Mononuclear cell (primary cell): Measurements from ENCODE around the gene KIF2C. TPM values are rescaled to one million over a fixed set of nuclear protein-coding genes. Genes with fewer than 3 reads are reported as not detected.

ENCODE experiments used
- H3K27me3 ChIP-seq: 2 replicates; pipeline ENCODE4 v1.6.0; 2011; ENCODE audit warnings: low read length, control low read depth; ENCODE audit not compliant: insufficient read depth
- H3K4me1 ChIP-seq: 2 replicates; pipeline ENCODE4 v1.5.1; 2011; ENCODE audit warnings: mild to moderate bottlenecking, low read length, control low read depth; ENCODE audit not compliant: insufficient read depth
- H3K4me3 ChIP-seq: 2 replicates; pipeline ENCODE4 v1.5.1; 2011; ENCODE audit warnings: mild to moderate bottlenecking, low read length, moderate library complexity
- H3K9me3 ChIP-seq: 2 replicates; pipeline ENCODE4 v1.5.1; 2011; ENCODE audit warnings: low read depth, mild to moderate bottlenecking, control low read depth, low read length
- total RNA-seq: library from RNA; depleted of rRNA; stranded (reverse); fragments of >200 nt; gene quantifications from one replicate; pipeline ENCODE4 v1.2.3, GENCODE V29; 2012

Gene KIF2C
- total RNA-seq, 1 donor: 0.21 TPM

DNA sequence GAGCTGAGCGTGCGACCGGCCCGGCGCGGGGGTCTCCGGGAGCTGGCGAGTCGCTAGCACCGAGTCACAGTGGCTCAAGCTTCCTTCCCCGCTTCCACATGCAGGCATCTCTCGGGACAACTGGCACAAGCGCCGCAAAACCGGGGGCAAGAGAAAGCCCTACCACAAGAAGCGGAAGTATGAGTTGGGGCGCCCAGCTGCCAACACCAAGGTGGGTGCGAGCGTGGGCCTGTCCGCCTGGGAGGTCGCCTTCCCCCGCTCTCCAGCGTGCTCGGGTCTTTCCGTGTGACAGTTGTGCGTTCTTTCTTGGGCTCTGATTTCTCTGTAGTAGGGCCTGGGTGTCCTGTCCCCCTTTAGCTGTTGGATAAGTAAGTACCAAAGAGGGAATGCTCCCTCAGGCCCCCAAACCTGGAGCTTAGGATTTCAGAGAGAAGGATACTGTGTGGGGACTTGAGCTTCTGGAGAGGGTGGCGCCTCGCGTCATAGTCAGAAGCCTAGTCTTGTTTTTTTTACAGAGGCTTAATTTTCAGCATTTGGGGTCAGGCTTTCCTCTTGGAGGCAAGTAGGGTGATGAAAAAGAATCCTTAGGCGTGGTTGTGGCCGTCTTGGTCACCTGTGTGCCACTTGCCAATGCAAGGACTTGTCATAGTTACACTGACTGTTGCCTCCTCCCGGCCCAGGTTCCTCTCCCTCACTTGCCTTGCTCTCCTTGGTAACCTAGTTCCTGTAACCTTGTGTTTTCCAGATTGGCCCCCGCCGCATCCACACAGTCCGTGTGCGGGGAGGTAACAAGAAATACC, 36.5 kb downstream of the KIF2C start:
- Histone ChIP-seq H3K4me3 (peak overlapping the region; percentile 97), H3K9me3 (no peaks in the 10 kb centered on the region), H3K4me1 (peaks cover 37% of the 10 kb centered on the region), H3K27me3 (no peaks in the 10 kb centered on the region)

GRCh38 chr1:44776730-44777068, 37.1 kb downstream of the KIF2C start:
- Histone ChIP-seq H3K27me3 (no peaks in the 10 kb centered on the region), H3K9me3 (no peaks in the 10 kb centered on the region), H3K4me1 (peaks cover 37% of the 10 kb centered on the region), H3K4me3 (peak overlapping the region; percentile 97)

DNA sequence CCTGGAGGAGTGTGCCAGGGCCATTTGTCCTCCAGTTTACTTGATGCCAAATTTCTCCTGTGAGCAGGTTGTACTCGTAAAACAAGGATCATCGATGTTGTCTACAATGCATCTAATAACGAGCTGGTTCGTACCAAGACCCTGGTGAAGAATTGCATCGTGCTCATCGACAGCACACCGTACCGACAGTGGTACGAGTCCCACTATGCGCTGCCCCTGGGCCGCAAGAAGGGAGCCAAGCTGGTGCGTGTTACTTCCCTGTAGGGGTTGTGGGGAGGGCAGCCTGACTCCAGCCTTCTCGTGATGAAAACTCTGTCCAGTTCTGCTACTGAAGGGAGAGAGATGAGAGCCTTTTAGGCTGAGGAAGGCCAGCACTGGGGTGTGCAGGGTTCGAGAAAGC, 37.9 kb downstream of the KIF2C start:
- no peak overlapping the region for H3K4me3 ChIP-seq
- H3K9me3 ChIP-seq: no peaks in the 10 kb centered on the region

DNA sequence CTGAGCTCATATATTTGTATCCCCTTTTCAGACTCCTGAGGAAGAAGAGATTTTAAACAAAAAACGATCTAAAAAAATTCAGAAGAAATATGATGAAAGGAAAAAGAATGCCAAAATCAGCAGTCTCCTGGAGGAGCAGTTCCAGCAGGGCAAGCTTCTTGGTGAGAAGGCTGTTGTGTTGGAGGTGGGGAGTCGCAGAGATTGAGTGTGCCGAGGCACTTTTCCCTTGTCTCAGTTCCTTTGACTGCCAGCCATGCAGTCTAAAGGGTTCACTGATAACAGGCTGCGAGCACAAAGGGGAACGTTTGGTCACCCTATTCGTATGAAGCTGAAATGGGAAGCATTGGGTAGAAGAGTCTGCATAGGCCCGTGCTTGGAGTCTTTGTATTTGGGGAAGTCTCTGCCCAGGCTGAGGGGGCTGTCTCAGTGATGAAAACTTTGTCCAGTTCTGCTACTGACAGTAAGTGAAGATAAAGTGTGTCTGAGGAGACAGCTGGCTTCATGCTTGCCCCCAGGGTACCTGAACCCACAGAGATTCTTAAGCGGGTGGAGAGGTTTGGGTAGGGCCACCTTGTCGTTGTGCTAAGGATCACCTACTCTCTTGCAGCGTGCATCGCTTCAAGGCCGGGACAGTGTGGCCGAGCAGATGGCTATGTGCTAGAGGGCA, 38.5 kb downstream of the KIF2C start:
- peaks cover 37% of the 10 kb centered on the region for H3K4me1 ChIP-seq
- H3K27me3 ChIP-seq: no peaks in the 10 kb centered on the region
- no peak overlapping the region for H3K4me3 ChIP-seq
- no peaks in the 10 kb centered on the region for H3K9me3 ChIP-seq

More for the DNA sequence above, 37.9 kb downstream of the KIF2C start:
- Histone ChIP-seq H3K4me1 (peaks cover 37% of the 10 kb centered on the region), H3K27me3 (no peaks in the 10 kb centered on the region)

GRCh38 chr1:44778705-44779576, 39.3 kb downstream of the KIF2C start:
- Histone ChIP-seq H3K4me3 (no peak overlapping the region), H3K4me1 (peaks cover 42% of the 10 kb centered on the region), H3K9me3 (no peaks in the 10 kb centered on the region), H3K27me3 (no peaks in the 10 kb centered on the region)

DNA sequence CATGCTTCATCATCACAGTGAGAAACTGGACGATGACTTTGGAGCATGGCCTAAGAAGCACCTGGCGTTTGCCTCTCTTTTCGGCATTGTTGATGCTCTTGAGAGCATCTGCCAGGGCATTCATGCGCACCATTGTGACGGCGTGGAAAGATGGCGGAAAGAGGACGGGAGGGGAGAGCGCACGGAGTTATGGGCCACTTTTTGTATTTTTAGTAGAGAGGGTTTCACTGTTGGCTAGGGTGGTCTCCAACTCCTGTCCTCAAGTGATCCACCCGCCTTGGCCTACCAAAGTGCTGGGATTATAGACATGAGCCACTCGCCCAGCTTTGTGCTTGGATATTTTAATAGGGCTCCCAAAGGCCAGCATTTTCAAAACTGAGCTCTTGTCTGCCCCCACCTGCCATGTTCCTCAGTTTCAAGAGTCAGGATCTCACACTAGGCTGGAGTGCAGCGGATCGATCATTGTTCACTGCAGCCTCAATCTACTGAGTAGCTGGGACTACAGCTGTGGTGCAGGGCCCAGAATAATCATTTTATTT, 41.0 kb downstream of the KIF2C start:
- Histone ChIP-seq H3K9me3 (no peaks in the 10 kb centered on the region), H3K4me1 (peaks cover 49% of the 10 kb centered on the region), H3K27me3 (no peaks in the 10 kb centered on the region), H3K4me3 (no peak overlapping the region)

DNA sequence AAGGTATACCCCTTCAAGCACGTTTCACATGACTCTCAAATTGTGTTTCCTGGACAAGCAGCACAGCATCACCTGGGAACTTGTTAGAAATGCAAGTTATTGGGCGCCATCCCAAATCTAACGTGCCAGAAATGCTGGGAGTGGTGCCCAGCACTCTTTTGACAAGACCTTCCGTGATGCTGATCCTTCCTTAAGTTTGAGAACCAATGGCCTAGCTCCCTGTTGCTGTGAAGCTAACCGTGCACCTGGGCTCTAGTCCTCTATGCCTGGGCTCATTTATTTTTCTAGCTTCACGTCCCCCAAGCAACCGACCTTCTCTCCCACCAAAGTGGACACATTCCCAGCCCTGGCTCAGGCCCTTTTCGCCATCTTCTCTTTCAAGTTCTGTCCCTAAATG, 44.1 kb downstream of the KIF2C start:
- H3K27me3 ChIP-seq: no peaks in the 10 kb centered on the region
- H3K4me3 ChIP-seq: peak overlapping the region; percentile 22
- H3K9me3 ChIP-seq: no peaks in the 10 kb centered on the region
- H3K4me1 ChIP-seq: peaks cover 31% of the 10 kb centered on the region

DNA sequence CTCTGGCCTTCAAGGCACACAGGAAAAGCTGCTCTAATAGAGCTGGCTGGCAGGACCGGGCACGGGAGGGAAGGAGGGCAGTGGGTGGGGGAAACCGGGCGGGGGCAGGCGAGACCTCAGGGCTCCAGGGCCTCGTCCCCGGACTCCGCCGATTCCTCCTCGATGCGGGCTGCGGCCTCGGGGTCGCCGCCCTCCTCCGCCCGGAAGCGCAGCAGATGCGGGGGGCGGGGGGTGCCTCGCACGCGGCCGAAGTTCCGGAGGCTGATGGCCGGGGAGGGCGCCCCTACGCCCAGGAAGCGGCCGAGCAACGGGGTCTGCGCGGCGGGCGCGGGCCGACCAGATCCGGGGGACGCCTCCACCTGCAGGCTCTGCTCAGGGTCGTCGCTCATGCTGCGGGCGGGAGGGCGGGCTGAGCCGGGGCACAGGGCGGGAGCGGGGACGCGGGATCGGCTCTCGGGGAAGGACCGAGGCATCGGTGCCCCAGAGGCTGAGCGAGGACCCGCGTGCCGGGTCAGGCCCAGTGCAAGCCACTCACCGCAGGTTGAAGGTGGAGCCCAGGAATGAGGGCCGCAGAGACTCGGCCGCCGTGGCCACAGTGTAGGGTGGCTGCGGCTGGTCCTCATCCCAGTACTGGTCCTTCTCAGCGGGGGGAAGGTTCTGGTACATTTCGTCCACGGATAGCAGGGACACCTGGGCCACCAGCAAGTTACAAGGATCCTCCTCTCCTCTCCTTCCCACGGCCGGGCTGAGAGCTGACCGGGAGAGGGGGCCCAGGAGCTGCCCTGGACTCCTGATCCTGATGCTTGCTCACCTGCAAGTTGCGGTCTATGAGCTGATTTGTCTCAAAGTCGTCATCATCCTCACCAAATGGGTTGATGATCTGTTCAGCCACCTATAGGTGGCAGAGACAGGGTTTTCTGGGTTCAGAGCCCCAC, 44.7 kb downstream of the KIF2C start:
- peak overlapping the region; percentile 22 for H3K4me3 ChIP-seq
- H3K9me3 ChIP-seq: no peaks in the 10 kb centered on the region
- no peaks in the 10 kb centered on the region for H3K27me3 ChIP-seq
- peaks cover 31% of the 10 kb centered on the region for H3K4me1 ChIP-seq

DNA sequence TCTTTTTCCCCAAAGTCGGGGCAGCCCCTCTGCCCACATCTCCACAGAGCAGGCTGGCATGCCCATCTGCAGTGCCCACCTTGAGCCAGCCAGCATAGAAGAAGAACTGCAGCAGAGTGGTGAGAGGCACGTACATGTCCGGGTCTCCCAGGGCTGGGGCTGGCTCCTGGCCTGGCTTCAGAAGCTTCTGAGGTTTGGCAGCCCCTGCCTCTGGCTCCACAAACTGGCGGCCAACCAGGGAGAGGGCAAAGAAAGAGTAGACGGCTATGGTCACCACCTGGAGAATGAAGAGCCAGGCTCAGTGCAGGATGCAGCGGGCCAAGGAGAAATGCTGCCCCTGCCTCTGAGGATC, 45.4 kb downstream of the KIF2C start:
- Histone ChIP-seq H3K9me3 (no peaks in the 10 kb centered on the region), H3K4me3 (no peak overlapping the region), H3K4me1 (peaks cover 31% of the 10 kb centered on the region), H3K27me3 (no peaks in the 10 kb centered on the region)

DNA sequence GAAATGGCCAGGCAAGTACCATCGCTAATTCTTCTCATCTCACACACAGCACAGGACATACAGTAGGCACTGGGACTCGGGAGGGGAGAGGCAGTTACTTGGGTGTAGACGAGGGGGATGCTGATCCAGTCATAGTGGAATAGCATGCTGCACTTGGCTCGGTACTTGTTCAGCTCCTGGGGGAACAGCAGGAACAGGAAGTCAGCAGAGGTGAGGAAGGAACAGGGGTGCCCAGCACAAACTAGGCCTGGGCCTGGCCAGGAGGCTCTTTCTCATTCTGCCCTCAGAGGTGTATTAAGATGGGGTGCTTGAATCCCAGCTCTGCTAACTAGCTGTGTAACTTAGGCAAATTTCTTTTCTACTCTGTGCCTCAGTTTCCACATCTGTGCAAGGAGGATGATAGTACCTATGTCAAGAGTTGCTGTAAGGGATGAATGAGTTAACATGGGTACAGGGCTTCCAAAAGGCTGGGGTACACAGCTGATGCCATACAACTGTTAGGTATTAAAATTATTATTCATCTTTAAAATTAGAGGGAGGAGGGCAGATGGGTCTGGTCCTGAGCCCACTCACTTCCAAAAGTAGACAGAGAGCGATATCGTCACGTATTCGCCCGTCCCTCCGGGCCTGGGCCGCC, 46.0 kb downstream of the KIF2C start:
- H3K4me3 ChIP-seq: peak overlapping the region; percentile 36
- H3K27me3 ChIP-seq: no peaks in the 10 kb centered on the region
- peaks cover 31% of the 10 kb centered on the region for H3K4me1 ChIP-seq
- no peaks in the 10 kb centered on the region for H3K9me3 ChIP-seq

DNA sequence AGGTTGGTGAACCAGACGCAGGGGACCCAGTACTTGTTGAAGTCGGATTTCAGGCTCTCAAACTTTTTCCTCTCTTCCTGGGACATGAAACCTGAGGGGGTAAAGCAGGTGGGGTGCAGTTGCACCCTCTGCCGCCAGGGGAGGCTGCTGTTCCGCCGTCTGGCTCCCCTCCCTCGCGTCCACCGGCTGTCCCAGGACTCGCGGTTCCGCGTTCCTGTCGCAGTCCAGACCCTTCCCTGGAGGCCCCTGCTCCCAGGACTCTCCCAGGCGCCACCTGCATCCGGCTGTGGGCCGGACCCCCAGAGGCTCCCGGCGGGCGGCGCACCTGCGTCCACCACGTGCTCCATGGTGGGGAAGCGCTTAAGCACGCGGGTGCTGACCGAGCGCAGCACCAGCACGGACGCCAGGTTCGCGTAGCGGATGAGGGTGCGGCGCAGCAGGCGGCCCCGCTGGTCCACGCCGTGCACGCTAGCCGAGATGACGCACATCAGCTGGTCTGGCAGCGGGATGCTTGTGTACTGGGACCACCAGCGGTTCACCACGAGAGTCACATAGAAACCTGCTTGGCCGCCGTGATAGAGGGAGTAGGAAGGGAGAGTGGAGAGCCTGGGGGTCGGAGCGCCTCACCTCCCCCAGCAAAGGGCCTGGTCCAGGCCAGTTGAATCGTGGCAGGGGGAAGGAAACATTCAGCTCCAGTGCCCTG, 46.7 kb downstream of the KIF2C start:
- Histone ChIP-seq H3K9me3 (no peaks in the 10 kb centered on the region), H3K27me3 (no peaks in the 10 kb centered on the region), H3K4me1 (peaks cover 31% of the 10 kb centered on the region), H3K4me3 (peak overlapping the region; percentile 36)

DNA sequence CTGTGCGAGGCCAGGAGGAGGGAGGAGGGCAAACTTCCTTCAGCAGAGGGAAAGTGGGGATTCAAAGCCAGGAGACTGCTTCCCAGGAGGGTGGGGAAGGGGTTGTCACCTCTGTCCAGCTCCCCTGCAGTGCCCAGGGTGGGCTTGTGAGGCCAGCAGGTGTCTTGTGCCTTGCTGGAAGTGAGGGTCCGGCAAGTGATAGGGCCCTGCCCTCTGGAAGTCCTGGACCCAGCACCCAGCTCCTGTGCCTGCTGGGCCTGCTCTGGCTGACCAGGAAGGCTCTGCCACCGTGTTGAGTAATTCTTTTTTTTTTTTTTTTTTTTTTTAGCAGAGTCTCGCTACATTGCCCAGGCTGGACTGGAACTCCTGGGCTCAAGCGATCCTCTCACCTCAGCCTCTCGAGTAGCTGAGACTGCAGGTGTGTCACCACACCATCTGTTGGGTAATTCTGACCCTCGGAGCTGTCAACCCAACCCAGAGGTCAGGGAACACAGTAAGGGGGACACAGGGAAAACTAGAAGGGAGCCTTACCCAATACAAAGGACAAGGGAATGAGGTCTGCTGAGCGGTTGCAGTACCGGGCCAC, 47.3 kb downstream of the KIF2C start:
- no peaks in the 10 kb centered on the region for H3K9me3 ChIP-seq
- no peaks in the 10 kb centered on the region for H3K27me3 ChIP-seq
- H3K4me3 ChIP-seq: no peak overlapping the region
- peaks cover 31% of the 10 kb centered on the region for H3K4me1 ChIP-seq

DNA sequence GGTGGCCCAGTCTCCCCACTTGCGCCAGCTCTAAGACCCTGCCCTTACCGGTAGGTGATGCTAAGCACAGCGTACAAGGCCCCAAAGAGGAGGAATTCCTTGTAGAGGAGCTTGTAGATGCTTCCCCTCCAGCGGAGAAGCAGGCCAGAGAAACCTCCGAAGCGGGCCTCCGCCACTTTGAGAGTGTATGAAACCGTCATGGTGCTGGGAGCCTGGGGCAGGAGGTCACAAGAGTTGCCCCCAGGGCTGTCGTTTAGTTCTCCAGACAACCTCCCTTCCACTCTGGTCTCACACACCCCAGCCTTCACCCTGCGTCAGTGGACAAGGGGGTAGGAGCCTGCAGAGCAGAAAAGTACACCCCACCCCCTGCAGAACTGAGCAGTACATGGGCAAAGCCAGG, 47.9 kb downstream of the KIF2C start:
- H3K9me3 ChIP-seq: no peaks in the 10 kb centered on the region
- H3K4me3 ChIP-seq: no peak overlapping the region
- no peaks in the 10 kb centered on the region for H3K27me3 ChIP-seq
- peaks cover 31% of the 10 kb centered on the region for H3K4me1 ChIP-seq
